ENCODE results near the gene FAM114A2.
A peak's percentile ranks its signal among the peaks of the same experiment; 100 is the strongest.
"Not testable (repeated sequence)": the region's sequence is repeated elsewhere in the genome, so short reads cannot be mapped to it uniquely, and the experiment has no call there.

Gene FAM114A2

GRCh38 chr5:154038707-154039457, at the start of gene FAM114A2, which contains the start of gene MFAP3:
TSS of gene FAM114A2 (minus strand) at chr5:154038910. CDS start at chr5:154034953, 3,957 bp downstream.
TSS of gene MFAP3 (plus strand) at chr5:154038967. CDS start at chr5:154049723, 10,756 bp downstream.
- peak; percentile 94 for DNase-seq (ENCODE audit: low spot score)

- DNase-seq (ENCODE audit: low spot score) = no peak
These were observed 48.5 kb upstream of the FAM114A2 start for GRCh38 chr5:154087260-154087659.

- DNase-seq (ENCODE audit: low spot score) = no peak
These were observed 47.9 kb upstream of the FAM114A2 start for GRCh38 chr5:154086641-154087040.

- DNase-seq (ENCODE audit: low spot score) = no peak
These were observed 47.4 kb upstream of the FAM114A2 start for GRCh38 chr5:154086146-154086545.

- no peak for DNase-seq (ENCODE audit: low spot score)
These were observed 45.4 kb upstream of the FAM114A2 start for GRCh38 chr5:154084062-154084639.

GRCh38 chr5:154081246-154081645, 42.5 kb upstream of the FAM114A2 start:
- DNase-seq (ENCODE audit: low spot score) = no peak

- no peak for DNase-seq (ENCODE audit: low spot score)
These were observed 39.6 kb upstream of the FAM114A2 start for GRCh38 chr5:154078272-154078671.

GRCh38 chr5:154077696-154078095, 39.0 kb upstream of the FAM114A2 start:
- DNase-seq (ENCODE audit: low spot score) = no peak

- no peak for DNase-seq (ENCODE audit: low spot score)
These were observed 37.7 kb upstream of the FAM114A2 start for GRCh38 chr5:154076240-154076922.

GRCh38 chr5:154072414-154073171, 33.9 kb upstream of the FAM114A2 start:
- peak; percentile 87 for DNase-seq (ENCODE audit: low spot score)

- no peak for DNase-seq (ENCODE audit: low spot score)
These were observed 33.2 kb upstream of the FAM114A2 start for GRCh38 chr5:154071799-154072413.

GRCh38 chr5:154069854-154070253, 31.1 kb upstream of the FAM114A2 start:
- not testable (repeated sequence) for DNase-seq (ENCODE audit: low spot score)

GRCh38 chr5:154065971-154066370, 27.3 kb upstream of the FAM114A2 start:
- no peak for DNase-seq (ENCODE audit: low spot score)

- DNase-seq (ENCODE audit: low spot score) = no peak
These were observed 24.7 kb upstream of the FAM114A2 start for GRCh38 chr5:154063372-154063771.

- DNase-seq (ENCODE audit: low spot score) = no peak
These were observed 21.9 kb upstream of the FAM114A2 start for GRCh38 chr5:154060606-154061005.

- DNase-seq (ENCODE audit: low spot score) = no peak
These were observed 20.9 kb upstream of the FAM114A2 start for GRCh38 chr5:154059583-154059982.

GRCh38 chr5:154059039-154059430, 20.3 kb upstream of the FAM114A2 start:
- DNase-seq (ENCODE audit: low spot score) = no peak

GRCh38 chr5:154058055-154059038, 19.6 kb upstream of the FAM114A2 start:
- peak; percentile 50 for DNase-seq (ENCODE audit: low spot score)

GRCh38 chr5:154055201-154055600, 16.5 kb upstream of the FAM114A2 start:
- no peak for DNase-seq (ENCODE audit: low spot score)

GRCh38 chr5:154053468-154053867, 14.8 kb upstream of the FAM114A2 start:
- DNase-seq (ENCODE audit: low spot score) = no peak

- DNase-seq (ENCODE audit: low spot score) = no peak
These were observed 10.9 kb upstream of the FAM114A2 start for GRCh38 chr5:154049636-154050035.
